NCI-H1417 treated with DMSO at 0.1 percent for 48 hours (cell line): ENCODE data around the gene KLHL6.

Source experiments
- DNase-seq: peaks from one replicate; lab custom pipeline; 2025; lab: John Stamatoyannopoulos, UW

Gene KLHL6

GRCh38 chr3:183502237-183503181 lies 53.0 kb downstream of the KLHL6 start:
- no peak for DNase-seq

- no peak for DNase-seq
Measured at GRCh38 chr3:183500981-183501704, 54.4 kb downstream of the KLHL6 start.

GRCh38 chr3:183500319-183500718 lies 55.2 kb downstream of the KLHL6 start:
- no peak for DNase-seq

GRCh38 chr3:183498634-183499033 lies 56.9 kb downstream of the KLHL6 start:
- no peak for DNase-seq

GRCh38 chr3:183497313-183497712 lies 58.2 kb downstream of the KLHL6 start:
- no peak for DNase-seq

- no peak for DNase-seq
Measured at GRCh38 chr3:183496311-183496710, 59.2 kb downstream of the KLHL6 start.

GRCh38 chr3:183494341-183494740 lies 61.2 kb downstream of the KLHL6 start:
- DNase-seq = no peak

- DNase-seq = no peak
Measured at GRCh38 chr3:183493296-183494045, 62.0 kb downstream of the KLHL6 start.

- no peak for DNase-seq
Measured at GRCh38 chr3:183492849-183493179, 62.7 kb downstream of the KLHL6 start.

- DNase-seq = no peak
Measured at GRCh38 chr3:183491923-183492848, 63.3 kb downstream of the KLHL6 start.

GRCh38 chr3:183491109-183491922 lies 64.2 kb downstream of the KLHL6 start:
- DNase-seq = no peak

GRCh38 chr3:183490653-183491052 lies 64.9 kb downstream of the KLHL6 start:
- DNase-seq = no peak

- no peak for DNase-seq
Measured at GRCh38 chr3:183490211-183490601, 65.3 kb downstream of the KLHL6 start.

- DNase-seq = no peak
Measured at GRCh38 chr3:183489455-183490210, 65.9 kb downstream of the KLHL6 start.

GRCh38 chr3:183488343-183488742 lies 67.2 kb downstream of the KLHL6 start:
- DNase-seq = no peak

GRCh38 chr3:183487896-183488295 lies 67.6 kb downstream of the KLHL6 start:
- DNase-seq = no peak

- DNase-seq = no peak
Measured at GRCh38 chr3:183487016-183487415, 68.5 kb downstream of the KLHL6 start.

- no peak for DNase-seq
Measured at GRCh38 chr3:183486472-183486871, 69.0 kb downstream of the KLHL6 start.

- no peak for DNase-seq
Measured at GRCh38 chr3:183485585-183485984, 69.9 kb downstream of the KLHL6 start.

GRCh38 chr3:183485093-183485492 lies 70.4 kb downstream of the KLHL6 start:
- DNase-seq = no peak
